T-helper 1 cell (primary cell): Measurements from ENCODE around the gene RECQL5.

ENCODE experiments used
- DNase-seq, 5 donors: peaks; one replicate each; pipeline ENCODE4 v3.0.0-alpha.2; 2012 to 2020

RECQL5 gene

GRCh38 chr17:75688209-75688825 is 21.4 kb upstream of the RECQL5 start:
- DNase-seq: peak in 1 of 5 donors; percentile 24

- DNase-seq: no peak
Measured at GRCh38 chr17:75685499-75685898, 18.5 kb upstream of the RECQL5 start.

GRCh38 chr17:75684924-75685323 is 18.0 kb upstream of the RECQL5 start:
- no peak for DNase-seq

- DNase-seq: no peak
Measured at GRCh38 chr17:75684249-75684648, 17.3 kb upstream of the RECQL5 start.

GRCh38 chr17:75683583-75683982 is 16.6 kb upstream of the RECQL5 start:
- DNase-seq: no peak

GRCh38 chr17:75681289-75681688 is 14.3 kb upstream of the RECQL5 start:
- no peak for DNase-seq

GRCh38 chr17:75680431-75680830 is 13.5 kb upstream of the RECQL5 start:
- no peak for DNase-seq

GRCh38 chr17:75679706-75680211 is 12.8 kb upstream of the RECQL5 start:
- no peak for DNase-seq

- no peak for DNase-seq
Measured at GRCh38 chr17:75676461-75676860, 9.5 kb upstream of the RECQL5 start.

GRCh38 chr17:75673487-75673886 is 6.5 kb upstream of the RECQL5 start:
- DNase-seq: no peak

- DNase-seq: no peak
Measured at GRCh38 chr17:75672011-75672410, 5.1 kb upstream of the RECQL5 start.

- DNase-seq: no peak
Measured at GRCh38 chr17:75670868-75671267, 3.9 kb upstream of the RECQL5 start.

GRCh38 chr17:75668489-75668888 is 1.5 kb upstream of the RECQL5 start:
- no peak for DNase-seq

- no peak for DNase-seq
Measured at GRCh38 chr17:75667825-75668224, 871 bp upstream of the RECQL5 start.

GRCh38 chr17:75665981-75666380 is 973 bp downstream of the RECQL5 start:
- no peak for DNase-seq

- no peak for DNase-seq
Measured at GRCh38 chr17:75664099-75664549, 2.8 kb downstream of the RECQL5 start.

- DNase-seq: no peak
Measured at GRCh38 chr17:75662511-75662910, 4.4 kb downstream of the RECQL5 start.

GRCh38 chr17:75661531-75661930 is 5.4 kb downstream of the RECQL5 start:
- no peak for DNase-seq

- DNase-seq: no peak
Measured at GRCh38 chr17:75658237-75658636, 8.7 kb downstream of the RECQL5 start.

- no peak for DNase-seq
Measured at GRCh38 chr17:75654176-75654575, 12.8 kb downstream of the RECQL5 start.

- no peak for DNase-seq
Measured at GRCh38 chr17:75652934-75653549, 13.9 kb downstream of the RECQL5 start.

- DNase-seq: no peak
Measured at GRCh38 chr17:75652341-75652740, 14.6 kb downstream of the RECQL5 start.

- no peak for DNase-seq
Measured at GRCh38 chr17:75650874-75651273, 16.1 kb downstream of the RECQL5 start.

GRCh38 chr17:75649687-75650086 is 17.3 kb downstream of the RECQL5 start:
- no peak for DNase-seq

- no peak for DNase-seq
Measured at GRCh38 chr17:75647921-75648320, 19.0 kb downstream of the RECQL5 start.
